OCI-LY1 (cell line): ENCODE data around the gene GARIN5A.

Experiments used
- CTCF ChIP-seq: fragments of 200-600 bp; sonication (generic), shearing (Covaris generic); IDR thresholded peaks from 2 replicates; pipeline ENCODE4 v1.5.1; 2017; ENCODE audit warnings: mild to moderate bottlenecking, antibody characterized with exemption, low read length, moderate library complexity, mixed read lengths
- EZH2 ChIP-seq: fragments of 200-600 bp; sonication (generic), shearing (Covaris generic); IDR thresholded peaks from 2 replicates; pipeline ENCODE4 v1.8.0; 2017; ENCODE audit warnings: borderline replicate concordance, mixed run types, mild to moderate bottlenecking, antibody characterized with exemption, low read length, moderate library complexity, mixed read lengths

GRCh38 chr19:50431343-50432220 lies 45.1 kb downstream of the GARIN5A start:
- TF ChIP-seq CTCF (no peak), EZH2 (no peak)
